ENCODE results near the gene DENND5B.

The DENND5B gene

GRCh38 chr12:31363416-31363809, 227.5 kb downstream of the DENND5B start:
- peak overlapping the region; percentile 89 for H3K27ac ChIP-seq (replicated peaks)
- no peak overlapping the region for H3K4me3 ChIP-seq (replicated peaks; ENCODE audit: insufficient read depth, low read length)
- DNase-seq (ENCODE audit: low read depth in 1 of 2, low spot score in 1 of 2) = peak in 1 of 2 experiments; percentile 3
- no peak for TF ChIP-seq GABPA (IDR thresholded peaks at IDR 0.05; ENCODE audit: low read depth)
- no peak for TF ChIP-seq POLR2AphosphoS5 (IDR thresholded peaks at IDR 0.05; ENCODE audit: low read depth)
- TF ChIP-seq SPI1 (IDR thresholded peaks at IDR 0.05; ENCODE audit: borderline replicate concordance, low read depth) = no peak
- TF ChIP-seq, protein P1, sequence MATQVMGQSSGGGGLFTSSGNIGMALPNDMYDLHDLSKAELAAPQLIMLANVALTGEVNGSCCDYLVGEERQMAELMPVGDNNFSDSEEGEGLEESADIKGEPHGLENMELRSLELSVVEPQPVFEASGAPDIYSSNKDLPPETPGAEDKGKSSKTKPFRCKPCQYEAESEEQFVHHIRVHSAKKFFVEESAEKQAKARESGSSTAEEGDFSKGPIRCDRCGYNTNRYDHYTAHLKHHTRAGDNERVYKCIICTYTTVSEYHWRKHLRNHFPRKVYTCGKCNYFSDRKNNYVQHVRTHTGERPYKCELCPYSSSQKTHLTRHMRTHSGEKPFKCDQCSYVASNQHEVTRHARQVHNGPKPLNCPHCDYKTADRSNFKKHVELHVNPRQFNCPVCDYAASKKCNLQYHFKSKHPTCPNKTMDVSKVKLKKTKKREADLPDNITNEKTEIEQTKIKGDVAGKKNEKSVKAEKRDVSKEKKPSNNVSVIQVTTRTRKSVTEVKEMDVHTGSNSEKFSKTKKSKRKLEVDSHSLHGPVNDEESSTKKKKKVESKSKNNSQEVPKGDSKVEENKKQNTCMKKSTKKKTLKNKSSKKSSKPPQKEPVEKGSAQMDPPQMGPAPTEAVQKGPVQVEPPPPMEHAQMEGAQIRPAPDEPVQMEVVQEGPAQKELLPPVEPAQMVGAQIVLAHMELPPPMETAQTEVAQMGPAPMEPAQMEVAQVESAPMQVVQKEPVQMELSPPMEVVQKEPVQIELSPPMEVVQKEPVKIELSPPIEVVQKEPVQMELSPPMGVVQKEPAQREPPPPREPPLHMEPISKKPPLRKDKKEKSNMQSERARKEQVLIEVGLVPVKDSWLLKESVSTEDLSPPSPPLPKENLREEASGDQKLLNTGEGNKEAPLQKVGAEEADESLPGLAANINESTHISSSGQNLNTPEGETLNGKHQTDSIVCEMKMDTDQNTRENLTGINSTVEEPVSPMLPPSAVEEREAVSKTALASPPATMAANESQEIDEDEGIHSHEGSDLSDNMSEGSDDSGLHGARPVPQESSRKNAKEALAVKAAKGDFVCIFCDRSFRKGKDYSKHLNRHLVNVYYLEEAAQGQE (IDR thresholded peaks at IDR 0.05; ENCODE audit: insufficient replicate concordance, low read depth) = no peak
- TF ChIP-seq CTCF (IDR thresholded peaks at IDR 0.05; ENCODE audit: insufficient read depth, low read length) = no peak
- H3K27me3 ChIP-seq (ENCODE audit: insufficient read depth, poor library complexity, severe bottlenecking) = no peaks in the 10 kb centered on the region

- peak; percentile 61 to 91 for DNase-seq (ENCODE audit: low read depth in 1 of 2, low spot score in 1 of 2)
- peak overlapping the region; percentile 89 for H3K27ac ChIP-seq (replicated peaks)
- H3K27me3 ChIP-seq (ENCODE audit: insufficient read depth, poor library complexity, severe bottlenecking) = no peaks in the 10 kb centered on the region
- H3K4me3 ChIP-seq (replicated peaks; ENCODE audit: insufficient read depth, low read length) = no peak overlapping the region
- peak; percentile 75 for TF ChIP-seq POLR2AphosphoS5 (IDR thresholded peaks at IDR 0.05; ENCODE audit: low read depth)
- TF ChIP-seq SPI1 (IDR thresholded peaks at IDR 0.05; ENCODE audit: borderline replicate concordance, low read depth) = no peak
- TF ChIP-seq GABPA (IDR thresholded peaks at IDR 0.05; ENCODE audit: low read depth) = no peak
- TF ChIP-seq, protein P1 (IDR thresholded peaks at IDR 0.05; ENCODE audit: insufficient replicate concordance, low read depth) = peak; percentile 39
- TF ChIP-seq CTCF (IDR thresholded peaks at IDR 0.05; ENCODE audit: insufficient read depth, low read length) = no peak
Measured at GRCh38 chr12:31362759-31363415, 228.0 kb downstream of the DENND5B start.

- Histone ChIP-seq H3K4me3 (replicated peaks; ENCODE audit: insufficient read depth, low read length) (no peak overlapping the region), H3K27ac (replicated peaks) (peak overlapping the region; percentile 89), H3K27me3 (ENCODE audit: insufficient read depth, poor library complexity, severe bottlenecking) (no peaks in the 10 kb centered on the region)
- DNase-seq (ENCODE audit: low read depth in 1 of 2, low spot score in 1 of 2) = peak; percentile 12 to 36
- TF ChIP-seq SPI1 (IDR thresholded peaks at IDR 0.05; ENCODE audit: borderline replicate concordance, low read depth) = no peak
- TF ChIP-seq, protein P1 (IDR thresholded peaks at IDR 0.05; ENCODE audit: insufficient replicate concordance, low read depth) = no peak
- TF ChIP-seq GABPA (IDR thresholded peaks at IDR 0.05; ENCODE audit: low read depth) = no peak
- TF ChIP-seq CTCF (IDR thresholded peaks at IDR 0.05; ENCODE audit: insufficient read depth, low read length) = no peak
- no peak for TF ChIP-seq POLR2AphosphoS5 (IDR thresholded peaks at IDR 0.05; ENCODE audit: low read depth)
Measured at GRCh38 chr12:31362115-31362758, 228.7 kb downstream of the DENND5B start.
